HG03066 (cell line): ENCODE measurements around the gene SEC24D.
"Not testable (repeated sequence)": the region's sequence is repeated elsewhere in the genome, so short reads cannot be mapped to it uniquely, and the experiment has no call there.

ENCODE experiments used
- ATAC-seq: cut with Tn5 transposase; IDR thresholded peaks from one replicate; pipeline ENCODE4 v1.9.1; 2021; ENCODE audit warnings: low read depth; ENCODE audit not compliant: unreplicated experiment

The SEC24D gene

DNA sequence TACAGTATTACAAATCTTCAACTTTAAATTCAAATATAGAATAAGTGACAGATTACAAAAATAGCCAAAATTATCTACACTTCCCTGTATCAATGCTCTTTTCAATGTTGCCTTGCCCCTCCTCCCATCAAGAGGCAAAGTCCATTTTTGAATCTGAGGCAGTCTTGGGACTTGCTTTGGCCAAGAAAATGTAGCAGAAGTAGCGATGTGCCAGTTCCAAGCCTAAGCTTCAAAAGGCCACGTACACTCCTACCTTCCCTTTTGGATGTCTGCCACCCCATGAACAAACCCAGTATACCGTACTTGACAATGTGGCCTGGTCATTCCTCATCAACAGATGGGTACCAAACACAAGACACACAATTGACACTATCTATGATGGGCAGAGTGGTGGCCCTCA, 24.1 kb downstream of the SEC24D start:
- ATAC-seq, result no peak

DNA sequence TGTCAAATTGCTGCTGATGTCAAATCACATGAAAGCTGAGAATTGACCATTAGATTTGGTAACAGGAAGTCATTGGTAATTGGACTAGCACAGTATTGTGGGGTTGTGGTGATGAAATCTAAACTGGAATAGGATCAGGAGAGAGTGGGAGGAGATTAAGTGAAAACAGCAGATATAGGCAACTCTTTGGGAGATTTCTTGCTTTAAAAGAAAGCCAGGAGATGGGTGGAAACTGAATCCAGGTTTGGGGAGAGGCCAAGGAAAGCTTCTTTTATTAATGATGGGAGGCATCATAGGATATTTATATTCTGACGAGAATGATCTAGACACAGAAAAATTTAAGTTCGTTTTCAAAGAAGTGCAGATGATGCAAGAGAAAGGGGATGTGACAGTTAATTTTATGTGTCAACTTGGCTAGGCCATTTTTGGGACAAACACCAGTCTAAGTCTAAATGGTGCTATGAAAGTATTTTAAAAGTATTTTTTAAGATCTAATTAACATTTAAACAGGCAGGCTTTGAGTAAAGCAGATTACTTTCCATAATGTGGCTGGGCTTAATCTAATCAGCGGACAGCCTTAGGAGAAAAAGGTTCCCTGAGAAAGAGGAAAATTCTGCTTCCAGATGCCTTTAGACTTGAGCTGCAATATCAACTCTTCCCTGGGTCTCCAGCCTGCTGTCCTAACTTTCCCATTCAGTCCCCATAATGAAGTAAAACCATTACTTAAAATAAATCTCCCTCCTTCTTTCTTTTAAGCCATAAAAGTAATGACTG, 24.7 kb downstream of the SEC24D start:
- no peak for ATAC-seq

DNA sequence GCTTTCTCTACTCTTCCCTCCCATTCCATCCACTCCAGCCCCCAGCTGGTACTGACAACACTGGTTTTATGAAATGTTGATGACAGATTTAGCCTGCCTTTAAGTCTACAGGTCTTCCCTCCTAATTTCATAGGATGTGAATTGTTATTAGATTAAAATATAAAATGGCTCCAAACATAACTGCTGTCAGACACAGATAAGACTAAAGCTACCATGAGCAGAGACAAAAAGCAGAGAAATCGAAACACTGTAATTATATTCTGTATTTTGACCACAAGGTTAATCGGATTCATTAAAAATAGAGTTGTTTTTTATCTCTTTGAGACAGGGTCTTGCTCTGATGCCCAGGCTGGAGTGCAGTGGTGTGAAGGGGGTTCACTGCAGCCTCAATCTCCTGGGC, 28.3 kb downstream of the SEC24D start:
- ATAC-seq, result no peak

DNA sequence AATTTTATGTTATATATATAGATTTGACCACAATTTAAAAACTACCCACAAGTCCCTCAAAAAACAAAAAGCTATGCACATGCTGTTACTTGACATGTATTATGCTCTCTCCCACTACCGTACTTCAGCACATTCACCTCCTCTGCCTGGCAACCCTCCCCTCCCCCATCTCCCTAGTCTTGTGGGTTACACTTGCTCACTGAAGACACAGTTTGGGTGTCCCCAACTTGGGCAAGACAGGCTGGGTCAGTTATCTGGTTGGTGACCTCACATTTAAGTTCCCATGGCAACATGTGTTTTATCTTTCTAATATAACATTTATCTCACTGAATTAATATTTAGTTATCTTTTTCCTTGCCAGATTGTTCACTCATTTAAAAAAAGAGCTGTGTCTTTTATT, 32.7 kb downstream of the SEC24D start:
- ATAC-seq, result no peak

DNA sequence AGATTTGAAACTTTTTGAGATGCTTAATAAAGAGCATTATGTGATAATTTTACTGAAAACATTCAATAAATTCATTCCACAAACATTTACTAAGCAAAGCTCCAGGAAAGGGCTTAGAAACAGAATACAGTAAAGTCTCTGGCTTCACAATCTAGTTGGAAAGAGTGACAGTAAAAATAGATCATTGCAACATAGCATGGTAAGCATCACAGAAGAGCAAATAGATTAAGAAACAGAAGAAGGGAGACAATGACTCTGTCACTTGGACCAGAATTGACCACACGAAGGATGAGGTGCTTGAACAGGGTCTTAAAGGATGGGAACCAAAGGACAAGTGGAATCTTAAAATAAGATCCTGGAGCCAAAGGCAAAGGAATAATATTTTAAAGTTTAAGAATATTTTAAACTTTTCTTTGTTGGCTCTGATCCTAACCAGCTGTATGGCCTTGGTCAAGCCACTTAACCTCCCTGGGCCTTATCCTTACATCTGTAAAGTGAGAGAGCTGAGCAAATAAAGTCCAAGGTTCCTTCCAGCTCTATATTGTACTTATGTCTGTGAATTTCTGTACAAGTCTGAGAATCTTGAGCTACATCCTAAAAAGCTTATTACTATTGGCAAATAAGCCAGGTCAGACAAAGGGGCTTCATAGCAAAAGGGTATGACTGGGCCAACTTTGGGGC, 33.9 kb downstream of the SEC24D start:
- no peak for ATAC-seq

DNA sequence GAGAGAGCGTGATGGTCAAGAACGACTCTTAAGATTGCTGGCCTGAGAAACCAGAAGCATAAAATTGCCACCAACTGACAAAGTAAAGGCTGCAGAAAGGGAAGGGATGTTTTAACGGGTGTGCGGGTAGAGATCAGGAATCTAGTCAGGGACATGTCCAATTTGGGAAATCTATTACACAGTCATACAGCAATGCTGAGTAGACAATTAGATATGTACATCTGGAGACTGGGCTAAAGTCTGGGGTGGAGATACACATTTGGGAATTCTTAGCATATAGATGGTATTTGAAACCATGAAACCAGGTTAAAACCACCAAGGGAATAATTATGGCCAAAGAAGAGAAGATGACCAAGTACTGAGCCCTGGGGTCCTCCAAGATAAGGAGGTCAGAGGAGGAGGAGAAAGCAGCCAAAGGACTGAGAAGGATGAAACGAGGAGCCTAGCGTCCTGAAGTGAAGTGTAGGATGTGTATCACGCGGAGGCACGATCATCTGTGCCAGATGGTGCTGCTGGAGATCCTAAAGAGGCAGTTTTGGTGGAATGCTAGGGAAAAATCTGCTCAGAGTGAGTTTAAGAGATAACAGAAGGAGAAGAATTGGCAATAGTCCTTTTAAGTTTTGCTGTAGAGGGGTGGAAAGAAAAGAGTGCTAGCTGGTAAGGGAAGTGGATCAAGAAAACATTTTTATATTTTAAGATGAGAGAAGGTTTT, 36.5 kb downstream of the SEC24D start:
- no peak for ATAC-seq

DNA sequence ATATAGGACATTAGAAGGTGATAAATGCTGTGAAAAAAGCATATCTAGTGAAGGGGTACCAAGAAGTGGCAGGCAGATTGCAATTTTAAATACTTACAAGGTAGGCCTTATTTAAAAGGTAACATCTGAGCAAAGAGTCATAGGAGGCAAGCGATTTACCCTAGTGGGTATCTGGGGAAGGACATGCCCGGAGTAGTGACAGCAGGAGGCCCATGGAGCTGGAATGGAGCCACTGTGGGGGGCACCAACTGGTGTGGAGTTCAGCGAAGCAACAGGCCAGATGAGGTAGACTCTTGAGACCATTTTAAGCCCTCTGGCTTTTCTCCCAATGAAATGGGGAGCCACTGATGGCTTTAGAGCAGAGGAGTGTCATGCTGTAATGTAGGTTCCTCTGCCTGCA, 37.3 kb downstream of the SEC24D start:
- no peak for ATAC-seq

DNA sequence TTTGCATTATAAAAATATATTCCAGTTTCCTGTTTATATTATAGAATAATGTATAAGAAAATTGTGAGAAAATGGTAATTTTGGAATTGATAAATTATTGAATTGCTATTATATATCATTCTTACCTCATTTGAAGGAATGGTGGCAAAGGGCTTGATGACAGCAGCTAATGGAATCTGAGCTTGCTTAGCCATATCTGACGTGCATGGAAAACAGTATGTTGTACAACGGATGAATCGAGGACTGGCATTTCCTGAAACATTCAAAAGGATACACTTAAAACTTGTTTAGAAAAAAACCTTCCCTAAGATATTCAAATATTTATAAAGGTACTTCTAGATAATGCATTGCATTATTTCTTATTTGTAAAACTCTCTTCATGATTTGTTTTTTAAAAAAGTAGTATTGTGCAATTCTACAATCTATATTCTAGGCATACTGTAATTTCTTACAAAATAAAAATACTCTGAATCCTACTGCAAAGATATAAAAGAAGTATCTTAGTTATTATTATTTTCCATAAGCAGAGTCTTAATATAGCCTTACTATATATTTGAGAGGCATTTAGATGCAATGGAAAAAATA, 38.3 kb downstream of the SEC24D start:
- ATAC-seq, result no peak

DNA sequence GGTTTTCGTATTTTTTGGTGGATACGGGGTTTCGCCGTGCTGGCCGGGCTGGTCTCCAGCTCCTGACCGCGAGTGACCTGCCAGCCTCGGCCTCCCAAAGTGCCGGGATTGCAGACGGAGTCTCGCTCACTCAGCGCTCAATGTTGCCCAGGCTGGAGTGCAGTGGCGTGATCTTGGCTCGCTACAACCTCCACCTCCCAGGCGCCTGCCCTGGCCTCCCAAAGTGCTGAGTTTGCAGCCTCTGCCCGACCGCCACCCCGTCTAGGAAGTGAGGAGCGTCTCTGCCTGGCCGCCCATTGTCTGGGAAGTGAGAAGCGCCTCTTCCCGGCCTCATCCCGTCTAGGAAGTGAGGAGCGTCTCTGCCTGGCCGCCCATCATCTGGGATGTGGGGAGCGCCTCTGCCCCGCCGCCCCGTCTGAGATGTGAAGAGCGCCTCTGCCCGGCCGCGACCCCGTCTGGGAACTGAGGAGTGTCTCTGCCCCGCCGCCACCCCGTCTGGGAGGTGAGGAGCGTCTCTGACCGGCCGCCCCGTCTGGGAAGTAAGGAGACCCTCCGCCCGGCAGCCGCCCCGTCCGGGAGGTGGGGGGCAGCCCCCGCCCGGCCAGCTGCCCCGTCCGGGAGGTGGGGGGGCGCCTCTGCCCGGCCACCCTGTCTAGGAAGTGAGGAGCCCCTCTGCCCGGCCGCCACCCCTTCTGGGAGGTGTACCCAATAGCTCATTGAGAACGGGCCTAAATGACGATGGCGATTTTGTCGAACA, 44.1 kb downstream of the SEC24D start:
- ATAC-seq, result not testable (repeated sequence)

DNA sequence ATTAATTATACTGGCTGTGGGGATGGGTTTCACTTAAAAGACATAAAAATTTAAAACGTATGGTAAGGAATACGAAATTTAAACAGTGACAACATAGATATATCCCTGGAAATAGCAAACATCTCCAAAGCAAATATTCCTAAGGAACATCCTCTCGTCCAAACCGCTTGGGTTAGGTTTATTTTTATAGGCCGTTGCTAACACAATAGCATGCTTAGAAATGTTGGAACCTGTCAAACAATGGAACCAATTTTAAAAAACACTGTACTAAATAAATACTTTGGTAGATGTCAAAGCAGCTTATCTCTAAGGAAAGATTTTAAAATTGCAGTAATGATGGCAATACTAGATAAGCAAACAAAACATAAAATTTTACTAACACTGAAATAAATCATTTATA, 45.4 kb downstream of the SEC24D start:
- ATAC-seq, result no peak

DNA sequence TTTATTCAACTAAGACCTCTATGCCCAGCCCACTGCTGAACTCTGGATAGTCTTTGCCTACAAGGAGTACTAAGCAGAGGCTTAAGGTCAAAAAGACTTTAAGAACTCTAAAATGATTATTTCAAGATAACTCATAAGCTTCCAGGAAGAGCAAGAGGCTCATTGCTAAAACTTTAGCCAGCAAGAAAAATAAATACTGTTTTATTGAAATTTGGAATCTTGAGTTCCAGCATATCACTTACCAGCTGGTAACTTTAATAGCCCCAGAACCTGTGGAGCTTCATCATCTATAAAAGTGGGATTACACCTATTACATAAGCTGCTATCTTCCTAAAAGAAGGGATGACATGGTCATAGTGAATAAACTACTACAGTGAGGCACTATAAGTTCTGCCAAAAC, 47.0 kb downstream of the SEC24D start:
- no peak for ATAC-seq

DNA sequence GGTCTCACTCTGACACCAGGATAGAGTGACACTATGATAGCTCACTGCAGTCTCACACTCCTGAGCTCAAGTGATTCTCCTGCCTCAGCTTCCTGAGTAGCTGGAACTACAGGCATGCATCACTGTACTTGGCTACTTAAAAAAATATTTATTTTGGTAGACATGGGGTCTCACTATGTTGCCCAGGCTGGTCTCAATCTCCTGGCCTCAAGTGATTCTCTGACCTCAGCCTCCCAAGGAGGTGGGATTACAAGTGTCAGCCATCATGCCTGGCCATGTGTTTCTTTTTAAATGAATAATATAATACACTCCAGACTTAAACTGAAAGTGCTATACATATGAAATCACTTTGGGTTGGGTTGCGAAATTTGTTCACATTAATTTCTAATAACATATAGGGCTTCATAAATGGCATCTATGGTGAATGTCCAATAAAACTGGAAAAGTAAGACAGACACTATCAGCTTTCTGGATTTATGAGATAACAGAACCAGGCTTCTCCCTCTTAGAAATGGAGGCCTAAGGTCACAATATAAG, 48.0 kb downstream of the SEC24D start:
- no peak for ATAC-seq

DNA sequence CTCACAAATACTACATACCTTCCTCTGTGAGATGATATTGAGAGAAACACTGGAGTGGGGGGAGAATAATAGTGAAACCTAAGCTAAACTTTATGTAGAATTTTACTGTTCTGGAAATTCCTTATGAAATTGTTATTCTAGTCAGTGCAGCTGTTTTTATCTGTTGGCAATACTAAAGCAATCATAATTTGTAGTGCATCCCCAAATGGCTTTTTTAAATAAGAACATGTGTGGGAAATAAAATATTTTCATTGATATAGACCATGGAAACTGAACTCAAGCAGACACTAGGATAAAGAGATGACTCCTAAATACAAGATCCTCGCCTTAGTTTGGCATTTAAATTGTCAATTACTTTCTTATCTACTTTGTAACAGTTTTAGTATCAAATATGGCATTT, 51.1 kb downstream of the SEC24D start:
- no peak for ATAC-seq

DNA sequence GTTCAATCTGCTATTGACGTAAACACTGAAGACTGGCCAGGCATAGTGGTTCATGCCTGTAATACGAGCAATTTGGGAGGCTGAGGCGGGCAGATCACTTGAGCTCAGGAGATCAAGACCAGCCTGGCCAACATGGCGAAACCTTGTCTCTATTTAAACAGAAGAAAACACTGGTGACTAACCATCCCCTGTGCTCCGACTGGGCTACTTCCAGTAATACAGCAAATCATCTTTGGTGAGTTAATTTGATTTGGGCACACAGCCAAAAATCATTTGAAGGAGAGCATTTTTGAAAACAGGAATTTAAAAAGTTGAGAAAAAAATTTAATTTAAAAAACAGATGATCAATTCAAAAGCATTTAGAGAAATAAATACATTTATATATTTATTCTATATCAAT, 52.0 kb downstream of the SEC24D start:
- no peak for ATAC-seq

DNA sequence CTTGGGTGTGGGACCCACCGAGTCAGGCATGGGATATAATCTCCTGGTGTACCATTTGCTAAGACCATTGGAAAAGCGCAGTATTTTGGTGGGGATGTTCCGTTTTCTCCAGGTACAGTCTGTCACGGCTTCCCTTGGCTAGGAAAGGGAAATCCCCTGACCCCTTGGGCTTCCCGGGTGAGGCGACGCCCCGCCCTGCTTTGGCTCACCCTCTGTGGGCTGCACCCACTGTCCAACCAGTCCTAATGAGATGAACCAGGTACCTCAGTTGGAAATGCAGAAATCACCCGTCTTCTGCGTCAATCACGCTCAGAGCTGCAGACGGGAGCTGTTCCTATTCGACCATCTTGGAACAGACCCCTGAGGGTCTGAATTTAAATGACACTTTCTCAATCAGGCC, 53.0 kb downstream of the SEC24D start:
- not testable (repeated sequence) for ATAC-seq

DNA sequence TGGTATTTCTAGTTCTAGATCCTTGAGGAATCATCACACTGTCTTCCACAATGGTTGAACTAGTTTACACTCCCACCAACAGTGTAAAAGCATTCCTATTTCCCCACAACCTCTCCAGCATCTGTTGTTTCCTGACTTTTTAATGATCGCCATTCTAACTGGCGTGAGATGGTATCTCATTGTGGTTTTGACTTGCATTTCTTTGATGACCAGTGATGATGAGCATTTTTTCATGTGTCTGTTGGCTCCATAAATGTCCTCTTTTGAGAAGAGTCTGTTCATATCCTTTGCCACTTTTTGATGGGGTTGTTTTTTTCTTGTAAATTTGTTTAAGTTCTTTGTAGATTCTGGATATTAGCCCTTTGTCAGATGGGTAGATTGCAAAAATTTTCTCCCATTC, 58.3 kb downstream of the SEC24D start:
- not testable (repeated sequence) for ATAC-seq

DNA sequence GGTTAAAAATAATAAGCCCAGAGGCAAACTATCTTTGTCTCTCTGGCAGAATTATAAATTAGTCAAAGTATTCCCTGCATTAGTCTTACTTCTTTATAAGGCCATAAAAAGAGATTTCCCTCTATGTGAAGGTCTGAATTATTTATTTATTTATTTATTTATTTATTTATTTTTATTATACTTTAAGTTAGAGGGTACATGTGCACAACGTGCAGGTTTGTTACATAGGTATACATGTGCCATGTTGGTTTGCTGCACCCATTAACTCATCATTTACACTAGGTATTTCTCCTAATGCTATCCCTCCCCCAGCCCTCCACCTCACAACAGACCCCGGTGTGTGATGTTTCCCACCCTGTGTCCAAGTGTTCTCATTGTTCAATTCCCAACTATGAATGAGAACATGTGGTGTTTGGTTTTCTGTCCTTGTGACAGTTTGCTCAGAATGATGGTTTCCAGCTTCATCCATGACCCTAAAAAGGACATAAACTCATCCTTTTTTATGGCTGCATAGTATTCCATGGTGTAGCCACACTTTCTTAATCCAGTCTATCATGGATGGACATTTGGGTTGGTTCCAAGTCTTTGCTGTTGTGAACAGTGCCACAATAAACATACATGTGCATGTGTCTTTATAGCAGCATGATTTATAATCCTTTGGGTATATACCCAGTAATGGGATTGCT, 58.8 kb downstream of the SEC24D start:
- not testable (repeated sequence) for ATAC-seq

DNA sequence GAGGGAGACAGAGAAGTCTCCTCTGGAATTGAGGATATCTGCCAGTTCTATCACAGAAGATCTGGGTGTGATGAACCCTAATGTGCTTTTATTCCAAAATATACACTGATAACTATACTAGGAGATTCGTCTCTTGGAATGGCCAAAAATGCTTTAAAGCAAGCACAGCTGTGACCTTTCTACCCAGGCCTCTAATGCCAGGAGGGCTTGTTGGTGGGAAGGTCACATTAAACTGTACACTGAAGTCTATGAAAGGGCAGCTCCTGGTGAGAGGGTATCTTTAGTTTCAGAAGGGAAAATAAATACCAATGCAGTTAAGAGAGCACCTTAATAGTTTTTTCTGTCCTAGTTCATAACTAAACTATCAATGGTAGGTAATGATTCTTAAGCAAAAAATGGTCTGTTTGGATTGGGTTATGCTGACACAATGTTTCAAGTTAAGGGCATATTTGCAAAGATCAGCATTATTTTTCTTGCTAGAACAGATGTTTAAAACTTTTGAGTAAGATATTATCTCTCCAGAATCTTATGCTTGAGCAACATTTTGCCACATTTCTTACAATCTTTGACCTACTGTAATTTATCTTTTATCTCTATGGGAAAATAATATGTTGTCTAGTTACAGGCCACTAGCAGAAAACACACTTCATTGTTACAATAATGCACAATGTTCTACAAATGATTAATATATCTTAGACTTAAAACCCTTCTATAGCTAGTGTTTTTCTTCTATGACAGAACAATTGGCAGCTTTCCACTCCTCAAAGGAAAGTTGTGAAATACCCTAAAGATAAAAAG, 59.6 kb downstream of the SEC24D start:
- no peak for ATAC-seq

DNA sequence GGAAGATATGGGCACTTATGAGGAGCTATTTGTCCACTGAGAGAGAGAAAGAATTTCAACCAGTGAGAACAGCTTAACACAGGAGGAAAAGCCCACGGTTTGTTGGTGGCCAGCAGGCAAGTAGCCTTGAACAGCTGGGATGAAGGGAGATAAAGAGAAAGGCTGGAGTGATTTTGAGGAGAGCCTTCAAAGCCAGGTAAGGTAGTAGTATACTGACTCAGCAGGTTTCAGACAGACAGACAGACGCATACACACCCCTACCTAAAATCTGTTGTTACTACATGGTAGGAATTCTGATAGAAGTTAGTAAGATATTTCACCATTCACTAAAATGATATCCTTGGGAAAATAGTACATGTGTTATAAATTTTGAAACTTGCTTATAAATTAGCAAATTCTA, 60.5 kb downstream of the SEC24D start:
- no peak for ATAC-seq
